ENCODE results near the gene TMEM115. TPM values are rescaled to one million over a fixed set of nuclear protein-coding genes. Genes with fewer than 3 reads are reported as not detected.

TMEM115 gene
- total and polyA plus RNA-seq, 2 of the 13 experiments (the other 11 are each of a cell fraction or from before 2014, with no cell fraction given), result 22.1 to 30.7 TPM

- TF ChIP-seq RNF2 (conservative IDR thresholded peaks at IDR 0.05; ENCODE audit: low read depth), result no peak
- peak; percentile 29; the same call in 1 of the 2 replicates for TF ChIP-seq ZNF839 (CRISPR knock-in tag; IDR thresholded peaks at IDR 0.05; ENCODE audit: borderline replicate concordance)
- TF ChIP-seq ZC3H13 (CRISPR knock-in tag; IDR thresholded peaks at IDR 0.05), result peak; percentile 1
- TF ChIP-seq ZNF747 (CRISPR knock-in tag; IDR thresholded peaks at IDR 0.05; ENCODE audit: borderline replicate concordance), result no peak
- TF ChIP-seq RXRA (CRISPR knock-in tag; IDR thresholded peaks at IDR 0.05), result no peak
- TF ChIP-seq ZNF776 (CRISPR knock-in tag; IDR thresholded peaks at IDR 0.05), result 0 out of 2 replicates have a peak, but pooled peaks have one; percentile 48
- TF ChIP-seq ZNF230 (CRISPR knock-in tag; IDR thresholded peaks at IDR 0.05), result 0 out of 2 replicates have a peak, but pooled peaks have one; percentile 1
- peak; percentile 53; the same call in 1 of the 2 replicates for TF ChIP-seq ZNF891 (CRISPR knock-in tag; IDR thresholded peaks at IDR 0.05)
- TF ChIP-seq ZSCAN29 (CRISPR knock-in tag; conservative IDR thresholded peaks at IDR 0.05), result 0 out of 2 replicates have a peak, but pooled peaks have one; percentile 0
- no peaks in the 10 kb centered on the region for H3K9me3 ChIP-seq (ENCODE audit: low read length)
- BruUV-seq (replicated peaks), result no TSS peak
- CTCF ChIA-PET (ENCODE audit: low intra/inter-chr PET ratio, low total read pairs), result no interaction called here
- ATAC-seq (peak; percentile 13), FAIRE-seq (no peak), DNase-seq (ENCODE audit: low spot score) (no peak)
- peak overlapping the region; percentile 76 to 91 (median 88) for H3K4me3 ChIP-seq (replicated peaks in 1 of 3; ENCODE audit: insufficient read depth in 1 of 3, low read depth in 2 of 3, low read length in 3 of 3)
- intact Hi-C loops (cut with micrococcal nuclease; ENCODE audit: unreplicated experiment), result no loop called here
- no peak overlapping the region for H2AFZ ChIP-seq (ENCODE audit: low read length)
- H3K9ac ChIP-seq (ENCODE audit: insufficient read depth, low read depth, low read length), result peak overlapping the region; percentile 91
- H4K20me1 ChIP-seq (ENCODE audit: insufficient read depth, low read length), result peaks cover 25% of the 10 kb centered on the region
- H3K27me3 ChIP-seq (ENCODE audit: control insufficient read depth in 1 of 2, insufficient read depth in 2 of 2, low read length in 2 of 2), result peaks cover 2 to 9% of the 10 kb centered on the region in 2 experiments; a peak in 2 of 5 replicates
- H3K79me2 ChIP-seq (ENCODE audit: insufficient read depth, low read length), result peaks cover 39% of the 10 kb centered on the region
- peak overlapping the region; percentile 66 for H3K27ac ChIP-seq (ENCODE audit: extremely low read length, insufficient read depth, low read length)
- 0% methylated on average over 3 of the region's 24 CpGs for WGBS (ENCODE audit: low lambda C conversion rate)
- in situ Hi-C loops (cut with HindIII; ENCODE audit: extremely low pct_ligation_motif_present, low pct_unique_long_range_greater_than_20kb), result no loop called here
- POLR2A ChIA-PET, result interaction anchor here (1.2 kb wide), 1 partner anchor 8 kb away, joined by 10 read pairs; the partner anchor contains the start of genes CYB561D2 and NPRL2
- H3K4me2 ChIP-seq (ENCODE audit: low read depth, low read length), result peak overlapping the region; percentile 94
- peaks cover 9 to 27% of the 10 kb centered on the region in 2 experiments; a peak in 4 of 5 replicates for H3K36me3 ChIP-seq (replicated peaks in 1 of 2; ENCODE audit: control insufficient read depth in 1 of 2, insufficient read depth in 2 of 2, low read length in 2 of 2)
- H3K4me1 ChIP-seq (ENCODE audit: insufficient read depth, low read length), result peaks cover 37% of the 10 kb centered on the region
Observed at GRCh38 chr3:50358355-50358910, 888 bp downstream of the TMEM115 start.

All from HepG2 (cell line).